ENCODE data around the gene SPHK2.
A peak's percentile ranks its signal among the peaks of the same experiment; 100 is the strongest.

GRCh38 chr19:48624067-48624594 lies 4.8 kb downstream of the SPHK2 start:
- TF ChIP-seq POLR2A (IDR thresholded peaks at IDR 0.05) = peak in 1 of 2 donors; percentile 18
- peak in 1 of 6 experiments; percentile 12 for TF ChIP-seq CTCF (IDR thresholded peaks at IDR 0.05)

Data from adrenal gland (tissue), 5 donors.